Keratinocyte (primary cell): ENCODE results near the gene UCHL1. TPM values are rescaled to one million over a fixed set of nuclear protein-coding genes. Genes with fewer than 3 reads are reported as not detected.

Source experiments
- DNase-seq: peaks from one replicate; pipeline ENCODE4 v3.0.0-alpha.2; 2011; ENCODE audit warnings: low read depth, missing footprints, low spot score
- FAIRE-seq: peaks from 2 replicates; lab custom pipeline; 2011; peaks lifted over from hg19 to GRCh38; lab: Jason Lieb, UNC
- H2AFZ ChIP-seq: 2 replicates; pipeline ENCODE4 v1.6.0; 2012; ENCODE audit warnings: low read length, control low read depth, inconsistent platforms; ENCODE audit not compliant: control insufficient read depth
- H3K27ac ChIP-seq: 2 replicates; pipeline ENCODE4 v1.5.1; 2011; ENCODE audit warnings: low read length; ENCODE audit not compliant: control insufficient read depth, insufficient read depth
- H3K27me3 ChIP-seq: 3 replicates; pipeline ENCODE4 v1.6.0; 2011; ENCODE audit warnings: low read length; ENCODE audit not compliant: control insufficient read depth, insufficient read depth; ENCODE audit errors: extremely low read depth
- H3K36me3 ChIP-seq, 2 experiments: 2 replicates in 1 of 2; 3 replicates in 1 of 2; pipeline ENCODE4 v1.5.1; 2011; ENCODE audit warnings: low read length in 2 of 2, mild to moderate bottlenecking in 1 of 2; ENCODE audit not compliant: control insufficient read depth in 2 of 2, insufficient read depth in 2 of 2; ENCODE audit errors: extremely low read depth in 1 of 2
- H3K4me1 ChIP-seq: 3 replicates; pipeline ENCODE4 v1.5.1; 2011; ENCODE audit warnings: low read length; ENCODE audit not compliant: control insufficient read depth, insufficient read depth; ENCODE audit errors: extremely low read depth
- H3K4me2 ChIP-seq: 3 replicates; pipeline ENCODE4 v1.6.0; 2011; ENCODE audit warnings: low read depth, low read length; ENCODE audit not compliant: control insufficient read depth, insufficient read depth; ENCODE audit errors: extremely low read depth
- H3K4me3 ChIP-seq, 3 experiments: fragments of 200-600 bp in 1 of 3; sonication (generic) in 1 of 3; 2 replicates in 2 of 3; 3 replicates in 1 of 3; pipeline ENCODE4 v1.5.1; 2011 to 2016; ENCODE audit warnings: low read length in 3 of 3, mild to moderate bottlenecking in 3 of 3, control low read depth in 2 of 3, inconsistent platforms in 1 of 3, low read depth in 1 of 3, mixed read lengths in 1 of 3, mixed run types in 1 of 3, moderate library complexity in 1 of 3; ENCODE audit not compliant: control insufficient read depth in 2 of 3, insufficient read depth in 2 of 3; ENCODE audit errors: extremely low read depth in 1 of 3
- H3K79me2 ChIP-seq: 2 replicates; pipeline ENCODE4 v1.6.0; 2012; ENCODE audit warnings: low read length; ENCODE audit not compliant: control insufficient read depth, insufficient read depth
- H3K9ac ChIP-seq: 3 replicates; pipeline ENCODE4 v1.6.0; 2011; ENCODE audit warnings: low read length; ENCODE audit not compliant: control insufficient read depth, insufficient read depth; ENCODE audit errors: extremely low read depth
- H3K9me1 ChIP-seq: 3 replicates; pipeline ENCODE4 v1.6.0; 2011; ENCODE audit warnings: low read length; ENCODE audit not compliant: control insufficient read depth, insufficient read depth; ENCODE audit errors: extremely low read depth
- H3K9me3 ChIP-seq: 2 replicates; pipeline ENCODE4 v1.5.1; 2012; ENCODE audit warnings: low read depth, low read length; ENCODE audit not compliant: control insufficient read depth
- H4K20me1 ChIP-seq: 3 replicates; pipeline ENCODE4 v1.6.0; 2011; ENCODE audit warnings: low read length; ENCODE audit not compliant: control insufficient read depth, insufficient read depth; ENCODE audit errors: extremely low read depth
- EZH2 ChIP-seq: IDR thresholded peaks from one replicate; pipeline ENCODE4 v1.6.1; 2012; ENCODE audit warnings: inconsistent platforms, mild to moderate bottlenecking, low read length, moderate library complexity
- dilution Hi-C: fragments of 300-500 bp; cut with MboI; formaldehyde crosslinking; loops from one replicate; pipeline ENCODE4 v1.7.0; 2020; ENCODE audit warnings: low sequenced_read_pairs; ENCODE audit not compliant: extremely low pct_ligation_motif_present
- polyA plus RNA-seq, 5 experiments: library from polyadenylated mRNA; depleted of rRNA in 3 of 5; stranded (reverse) in 3 of 5; stranded (forward) in 1 of 5; unstranded in 1 of 5; fragments of >200 nt; gene quantifications; 1 replicate in 1 of 5; 2 replicates in 3 of 5; 3 replicates in 1 of 5; pipeline versions ENCODE4 v1.2.1 to v1.2.3, GENCODE V29; 2011 to 2012; ENCODE audit warnings: missing spikeins in 2 of 5, low read depth in 1 of 5, low replicate concordance in 1 of 5
- TF ChIP-seq, protein P1 (sequence below), 3 experiments: IDR thresholded peaks in 1 of 3; conservative IDR thresholded peaks in 1 of 3; optimal IDR thresholded peaks in 1 of 3; 2 replicates in 2 of 3; 3 replicates in 1 of 3; pipeline versions ENCODE3 to v1.5.1; 2011; ENCODE audit warnings: low read length in 3 of 3, mild to moderate bottlenecking in 3 of 3, moderate library complexity in 2 of 3, control low read depth in 1 of 3, inconsistent platforms in 1 of 3; ENCODE audit not compliant: insufficient read depth in 2 of 3; ENCODE audit errors: extremely low read depth in 1 of 3

UCHL1 gene
- polyA plus RNA-seq, 1 donor (not counting 4 experiments of a cell fraction or from before 2014, with no cell fraction given), result 3.0 TPM

- FAIRE-seq (no peak), DNase-seq (no peak)
- no peak overlapping the region for H2AFZ ChIP-seq
- no peaks in the 10 kb centered on the region for H3K9me3 ChIP-seq
- no peaks in the 10 kb centered on the region for H3K79me2 ChIP-seq
- H3K4me1 ChIP-seq, result no peaks in the 10 kb centered on the region
- H3K36me3 ChIP-seq, result no peaks in the 10 kb centered on the region
- no peak overlapping the region for H3K27ac ChIP-seq
- H3K27me3 ChIP-seq, result peaks cover 6% of the 10 kb centered on the region
- no peak overlapping the region for H3K4me2 ChIP-seq
- H3K4me3 ChIP-seq, result no peak overlapping the region
- H3K9me1 ChIP-seq, result no peaks in the 10 kb centered on the region
- H4K20me1 ChIP-seq, result no peaks in the 10 kb centered on the region
- TF ChIP-seq EZH2, result no peak
- TF ChIP-seq, protein P1, sequence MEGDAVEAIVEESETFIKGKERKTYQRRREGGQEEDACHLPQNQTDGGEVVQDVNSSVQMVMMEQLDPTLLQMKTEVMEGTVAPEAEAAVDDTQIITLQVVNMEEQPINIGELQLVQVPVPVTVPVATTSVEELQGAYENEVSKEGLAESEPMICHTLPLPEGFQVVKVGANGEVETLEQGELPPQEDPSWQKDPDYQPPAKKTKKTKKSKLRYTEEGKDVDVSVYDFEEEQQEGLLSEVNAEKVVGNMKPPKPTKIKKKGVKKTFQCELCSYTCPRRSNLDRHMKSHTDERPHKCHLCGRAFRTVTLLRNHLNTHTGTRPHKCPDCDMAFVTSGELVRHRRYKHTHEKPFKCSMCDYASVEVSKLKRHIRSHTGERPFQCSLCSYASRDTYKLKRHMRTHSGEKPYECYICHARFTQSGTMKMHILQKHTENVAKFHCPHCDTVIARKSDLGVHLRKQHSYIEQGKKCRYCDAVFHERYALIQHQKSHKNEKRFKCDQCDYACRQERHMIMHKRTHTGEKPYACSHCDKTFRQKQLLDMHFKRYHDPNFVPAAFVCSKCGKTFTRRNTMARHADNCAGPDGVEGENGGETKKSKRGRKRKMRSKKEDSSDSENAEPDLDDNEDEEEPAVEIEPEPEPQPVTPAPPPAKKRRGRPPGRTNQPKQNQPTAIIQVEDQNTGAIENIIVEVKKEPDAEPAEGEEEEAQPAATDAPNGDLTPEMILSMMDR (optimal IDR thresholded peaks at IDR 0.05 in 1 of 3, IDR thresholded peaks at IDR 0.05 in 1 of 3, conservative IDR thresholded peaks at IDR 0.05 in 1 of 3; ENCODE audit: extremely low read depth in 1 of 3, insufficient read depth in 2 of 3, low read length in 3 of 3), result no peak
- no peak overlapping the region for H3K9ac ChIP-seq
- dilution Hi-C loops, result no loop called here
Observed at GRCh38 chr4:41241919-41242318, 14.8 kb upstream of the UCHL1 start.

DNA sequence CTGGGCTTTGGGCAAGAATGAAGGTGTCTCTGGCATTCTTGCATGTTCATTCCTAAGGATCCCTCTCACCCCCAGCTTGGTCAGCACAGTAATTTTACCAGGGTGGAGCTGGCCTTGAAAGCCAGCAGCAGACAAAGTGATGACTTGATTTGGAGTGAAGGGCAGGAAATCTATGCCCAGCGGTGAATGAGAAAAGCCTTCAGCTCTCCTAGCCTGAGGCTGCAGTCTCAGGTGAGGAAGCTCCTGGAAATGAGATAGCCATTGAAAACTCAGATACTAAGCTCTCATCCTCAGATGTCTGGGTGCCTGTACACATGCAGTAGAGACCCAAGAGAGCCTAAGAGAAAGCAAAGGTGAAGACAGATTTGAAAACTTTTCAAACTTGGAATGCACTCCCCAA, 10.7 kb upstream of the UCHL1 start:
- Histone ChIP-seq H3K36me3 (no peaks in the 10 kb centered on the region), H3K27me3 (peaks cover 6% of the 10 kb centered on the region), H3K9me3 (no peaks in the 10 kb centered on the region), H3K79me2 (no peaks in the 10 kb centered on the region), H2AFZ (no peak overlapping the region), H3K4me1 (no peaks in the 10 kb centered on the region), H3K9ac (no peak overlapping the region), H3K4me2 (no peak overlapping the region), H3K27ac (no peak overlapping the region), H3K4me3 (no peak overlapping the region), H3K9me1 (no peaks in the 10 kb centered on the region), H4K20me1 (no peaks in the 10 kb centered on the region)
- DNase-seq, result no peak
- TF ChIP-seq EZH2, result no peak
- TF ChIP-seq, protein P1 (optimal IDR thresholded peaks at IDR 0.05 in 1 of 3, IDR thresholded peaks at IDR 0.05 in 1 of 3, conservative IDR thresholded peaks at IDR 0.05 in 1 of 3; ENCODE audit: extremely low read depth in 1 of 3, insufficient read depth in 2 of 3, low read length in 3 of 3), result no peak
- dilution Hi-C loops, result no loop called here
- FAIRE-seq, result no peak
